GM12872 (cell line): Measurements from ENCODE around the gene USP4.

Source experiments
- CTCF ChIP-seq: IDR thresholded peaks from 3 replicates; pipeline ENCODE4 v1.5.1; 2011; ENCODE audit warnings: low read depth, mild to moderate bottlenecking, low read length, moderate library complexity; ENCODE audit not compliant: insufficient read depth

The USP4 gene

GRCh38 chr3:49358217-49358883 is 18.5 kb upstream of the USP4 start, which contains the start of gene GPX1:
Gene GPX1, minus strand, starts transcription at chr3:49358353. Its CDS starts 75 bp downstream, at chr3:49358278.
- TF ChIP-seq CTCF, result no peak

- no peak for TF ChIP-seq CTCF
Observed at GRCh38 chr3:49352890-49353421, 13.1 kb upstream of the USP4 start.

GRCh38 chr3:49352281-49352680 is 12.4 kb upstream of the USP4 start:
- TF ChIP-seq CTCF, result no peak

GRCh38 chr3:49351521-49352011 is 11.7 kb upstream of the USP4 start:
- no peak for TF ChIP-seq CTCF

- TF ChIP-seq CTCF, result no peak
Observed at GRCh38 chr3:49349348-49350114, 9.7 kb upstream of the USP4 start.

- no peak for TF ChIP-seq CTCF
Observed at GRCh38 chr3:49346797-49347251, 7.0 kb upstream of the USP4 start.

- TF ChIP-seq CTCF, result no peak
Observed at GRCh38 chr3:49343163-49343562, 3.3 kb upstream of the USP4 start.
